Thoracic aorta (tissue), 2 donors: ENCODE data around the gene SP9. TPM values are rescaled to one million over a fixed set of nuclear protein-coding genes. Genes with fewer than 3 reads are reported as not detected.

Experiments
- ATAC-seq: fragments of 150-250 bp; one replicate; pipeline ENCODE4 v1.8.0; 2017; ENCODE audit warnings: low read depth; ENCODE audit not compliant: insufficient number of reproducible peaks, low FRiP score
- DNase-seq: peaks from one replicate; pipeline ENCODE4 v3.0.0-alpha.2; 2020; ENCODE audit warnings: low spot score
- H3K27ac ChIP-seq, 2 donors: fragments of 200-600 bp; sonication (generic); 1 replicate in 1 of 2; 2 replicates in 1 of 2; pipeline ENCODE4 v1.5.1; 2016; ENCODE audit warnings: mild to moderate bottlenecking in 2 of 2, moderate library complexity in 2 of 2
- H3K27me3 ChIP-seq: fragments of 200-600 bp; sonication (generic); replicated peaks from 2 replicates; pipeline ENCODE4 v1.6.0; 2016; ENCODE audit warnings: mild to moderate bottlenecking; ENCODE audit not compliant: insufficient read depth
- H3K36me3 ChIP-seq: fragments of 200-600 bp; sonication (generic); one replicate; pipeline ENCODE4 v1.5.1; 2016
- H3K4me1 ChIP-seq, 2 donors: fragments of 200-600 bp; sonication (generic); 1 replicate in 1 of 2; 2 replicates in 1 of 2; pipeline versions ENCODE4 v1.5.1 to v1.6.0; 2016; ENCODE audit warnings: low read depth in 2 of 2, mild to moderate bottlenecking in 1 of 2; ENCODE audit not compliant: control insufficient read depth in 1 of 2
- H3K4me3 ChIP-seq: fragments of 200-600 bp; sonication (generic); 2 replicates; pipeline ENCODE4 v1.5.1; 2016; ENCODE audit warnings: mild to moderate bottlenecking
- H3K9me3 ChIP-seq: fragments of 200-600 bp; sonication (generic); 2 replicates; pipeline ENCODE4 v1.5.1; 2016
- CTCF ChIP-seq: fragments of 200-600 bp; sonication (generic); IDR thresholded peaks from one replicate; pipeline ENCODE4 v1.5.1; 2019; ENCODE audit warnings: antibody characterized with exemption
- total RNA-seq, 2 donors: library from RNA; depleted of rRNA; stranded (reverse); fragments of >200 nt; gene quantifications; one replicate each; pipeline versions ENCODE4 v1.1.0 to v1.2.3, GENCODE V29; 2016

Gene SP9
- total RNA-seq, 2 donors from 2014 or later = not detected

GRCh38 chr2:174339561-174340399 lies 5.0 kb downstream of the SP9 start:
- H3K4me3 ChIP-seq = peak overlapping the region; percentile 30

GRCh38 chr2:174340400-174341292 lies 5.9 kb downstream of the SP9 start:
- H3K4me1 ChIP-seq = peaks cover 21 to 52% of the 10 kb centered on the region in 2 donors
- TF ChIP-seq CTCF = no peak
- H3K4me3 ChIP-seq = peak overlapping the region; percentile 30
- ATAC-seq (no peak), DNase-seq (no peak)
- H3K27me3 ChIP-seq = peaks cover 75% of the 10 kb centered on the region
- peak overlapping the region in 1 of 2 donors; percentile 4 for H3K27ac ChIP-seq
- H3K36me3 ChIP-seq = no peaks in the 10 kb centered on the region
- no peaks in the 10 kb centered on the region for H3K9me3 ChIP-seq

More at GRCh38 chr2:174339561-174340399, 5.0 kb downstream of the SP9 start:
- no peaks in the 10 kb centered on the region for H3K36me3 ChIP-seq
- DNase-seq = no peak
- H3K4me1 ChIP-seq = peaks cover 27 to 61% of the 10 kb centered on the region in 2 donors
- peaks cover 83% of the 10 kb centered on the region for H3K27me3 ChIP-seq
- no peaks in the 10 kb centered on the region for H3K9me3 ChIP-seq
- TF ChIP-seq CTCF = no peak
- no peak for ATAC-seq
- H3K27ac ChIP-seq = no peak overlapping the region

- Histone ChIP-seq H3K27ac (no peak overlapping the region), H3K27me3 (peaks cover 69% of the 10 kb centered on the region), H3K36me3 (no peaks in the 10 kb centered on the region), H3K4me1 (peaks cover 14 to 44% of the 10 kb centered on the region in 2 donors), H3K9me3 (no peaks in the 10 kb centered on the region), H3K4me3 (peak overlapping the region; percentile 22)
- ATAC-seq (peak; percentile 65), DNase-seq (no peak)
- TF ChIP-seq CTCF = peak; percentile 95
Measured at GRCh38 chr2:174341293-174341994, 6.7 kb downstream of the SP9 start.

GRCh38 chr2:174341995-174342685 lies 7.4 kb downstream of the SP9 start:
- Histone ChIP-seq H3K27me3 (peaks cover 62% of the 10 kb centered on the region), H3K27ac (no peak overlapping the region), H3K4me1 (peaks cover 12 to 37% of the 10 kb centered on the region in 2 donors), H3K9me3 (no peaks in the 10 kb centered on the region), H3K4me3 (peak overlapping the region; percentile 22), H3K36me3 (no peaks in the 10 kb centered on the region)
- DNase-seq (no peak), ATAC-seq (no peak)
- TF ChIP-seq CTCF = no peak
